Activated CD4-positive, CD25-positive, alpha-beta regulatory T cell treated with anti-CD3 and anti-CD28 coated beads, Interleukin-2, amount 50 U/mL, for 24 hours (primary cell): ENCODE results near the gene TMEM60.

Experiments
- ATAC-seq, 2 donors: fragments of 150-1000 bp; cut with Tn5 transposase; one replicate each; pipeline ENCODE4 v1.10.0; 2021; ENCODE audit warnings: mild to moderate bottlenecking in 1 of 2, moderate library complexity in 1 of 2

The TMEM60 gene

DNA sequence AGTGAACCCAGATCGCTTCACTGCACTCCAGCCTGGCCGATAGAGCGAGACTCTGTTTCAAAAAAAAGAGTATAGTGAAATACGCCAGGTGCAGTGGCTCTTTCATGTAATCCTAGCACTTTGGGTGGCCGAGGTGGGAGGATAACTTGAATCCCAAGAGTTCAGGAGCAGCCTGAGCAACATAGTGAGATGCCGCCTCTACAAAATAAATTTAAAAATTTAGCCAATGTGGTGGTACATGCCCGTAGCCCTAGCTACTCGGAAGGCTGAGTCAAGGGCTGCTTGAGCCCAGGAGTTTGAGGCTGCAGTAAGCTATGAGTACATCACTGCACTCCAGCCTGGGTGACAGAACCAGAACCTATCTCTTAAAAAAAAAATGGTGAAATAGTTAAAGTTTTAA is 27.9 kb downstream of the TMEM60 start:
- no peak for ATAC-seq

DNA sequence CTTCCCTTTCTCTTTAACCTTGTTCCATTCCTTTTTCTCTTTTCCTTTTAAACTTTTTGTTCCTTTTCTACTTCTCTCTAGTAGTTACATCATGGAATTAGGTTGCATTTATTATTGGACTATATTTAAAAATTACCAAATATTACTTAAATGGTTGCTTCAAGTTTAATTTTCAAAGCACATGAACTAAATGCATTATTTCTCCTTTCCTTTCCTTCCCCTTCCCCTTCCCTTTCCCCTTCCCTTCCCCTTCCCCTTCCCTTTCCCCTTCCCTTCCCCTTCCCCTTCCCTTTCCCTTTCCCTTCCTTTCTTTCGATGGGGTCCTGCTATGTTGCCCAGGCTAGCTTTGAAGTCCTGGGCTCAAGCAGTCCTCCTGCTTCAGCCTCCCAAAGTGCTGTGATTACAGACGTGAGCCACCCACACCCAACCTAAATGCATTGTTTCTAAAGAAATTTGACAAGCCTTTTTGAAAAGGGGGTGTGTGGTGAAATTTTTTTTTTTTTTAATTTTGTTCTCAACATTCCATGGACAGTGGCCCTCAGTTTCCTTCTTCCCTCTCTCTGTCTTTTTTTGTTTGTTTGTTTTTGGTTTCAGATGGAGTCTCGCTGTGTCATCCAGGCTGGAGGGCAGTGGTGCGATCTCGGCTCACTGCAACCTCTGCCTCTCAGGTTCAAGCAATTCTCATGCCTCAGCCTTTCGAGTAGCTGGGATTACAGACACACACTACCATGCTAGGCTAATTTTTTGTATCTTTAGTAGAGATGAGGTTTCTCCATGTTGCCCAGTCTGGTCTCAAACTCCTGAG is 31.2 kb downstream of the TMEM60 start:
- ATAC-seq: no peak

DNA sequence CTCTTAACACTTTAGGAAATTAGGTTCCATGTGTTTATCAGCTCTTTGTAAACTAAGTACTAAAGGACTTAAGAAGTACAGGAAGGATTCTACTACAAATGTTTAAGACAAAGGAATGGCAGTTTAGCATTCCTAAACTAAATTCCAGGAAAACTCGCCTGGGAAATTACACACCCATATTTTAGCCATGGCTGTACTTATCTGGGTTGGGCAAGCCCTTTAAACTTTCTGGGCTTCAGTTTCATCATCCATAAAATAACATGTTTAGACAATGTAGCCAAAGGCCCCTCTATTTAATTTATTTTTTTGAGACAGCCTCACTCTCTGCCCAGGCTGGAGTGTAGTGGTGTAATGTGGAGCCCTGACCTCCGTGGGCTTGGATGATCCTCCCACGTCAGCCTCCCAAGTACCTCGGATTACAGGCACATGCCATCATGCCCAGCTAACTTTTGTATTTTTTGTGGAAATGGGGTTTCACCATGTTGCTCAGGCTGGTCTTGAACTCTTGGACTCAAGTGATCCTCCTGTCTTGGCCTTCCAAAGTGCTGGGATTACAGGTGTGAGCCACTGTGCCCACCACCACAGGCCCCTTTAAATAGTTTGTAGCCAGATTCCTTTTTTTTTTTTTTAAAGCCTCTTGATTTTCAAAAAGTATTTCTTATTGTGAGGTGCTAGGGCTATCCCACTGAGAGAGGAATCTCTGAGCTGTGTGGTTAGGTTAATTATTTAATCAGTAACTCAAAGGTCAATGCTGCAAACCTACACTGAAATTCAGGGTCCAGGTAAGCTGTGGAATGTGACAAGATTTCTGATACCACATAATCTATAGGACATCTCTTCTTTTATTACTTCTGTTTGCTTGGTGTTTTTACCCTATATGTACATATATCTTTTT is 32.1 kb downstream of the TMEM60 start:
- no peak for ATAC-seq

DNA sequence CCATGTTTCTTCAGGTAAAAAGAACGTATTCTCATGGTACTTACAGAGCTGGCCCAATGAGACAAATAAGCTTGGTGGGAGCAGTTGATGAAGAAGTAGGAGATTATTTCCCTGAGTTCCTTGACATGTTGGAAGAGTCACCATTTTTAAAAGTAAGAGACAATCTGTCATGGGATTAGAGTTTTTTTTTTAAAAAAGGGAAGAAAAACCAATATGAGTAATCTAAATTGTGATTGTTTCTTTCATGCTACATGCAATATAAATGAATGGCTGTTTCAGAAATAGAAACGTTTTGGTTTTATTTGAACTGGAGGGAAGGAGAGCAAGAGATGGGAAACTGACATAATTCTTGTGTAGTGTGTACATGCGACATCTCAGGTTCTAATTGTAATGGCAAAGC is 32.8 kb downstream of the TMEM60 start:
- no peak for ATAC-seq

DNA sequence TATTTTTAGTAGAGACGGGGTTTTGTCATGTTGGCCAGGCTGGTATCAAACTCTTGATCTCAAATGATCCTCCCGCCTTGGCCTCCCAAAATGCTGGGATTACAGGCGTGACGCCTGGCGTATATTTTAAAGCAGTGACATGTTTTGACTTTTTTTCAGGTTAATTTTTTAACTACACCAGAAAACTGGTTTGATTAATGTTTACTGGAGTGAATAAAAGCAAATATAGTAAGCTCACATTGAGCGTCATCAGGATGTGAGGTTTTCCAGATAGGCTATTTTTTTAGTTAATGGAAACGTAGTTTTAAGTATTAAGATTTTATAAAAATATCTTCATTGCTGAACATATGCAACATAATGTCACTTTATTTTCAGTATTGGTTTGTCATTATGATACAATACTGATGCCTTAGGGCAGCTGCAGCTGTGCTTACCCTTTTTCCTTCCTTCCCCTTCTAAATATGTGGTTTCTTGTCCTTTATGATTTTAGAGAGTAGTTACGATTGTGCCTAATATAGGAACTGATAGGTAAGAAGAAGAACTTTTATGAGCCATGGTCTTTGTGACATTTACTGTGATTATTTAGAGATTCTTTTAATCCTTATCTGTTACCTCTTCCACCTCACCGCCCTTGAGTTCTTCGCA is 37.3 kb downstream of the TMEM60 start:
- ATAC-seq: no peak

DNA sequence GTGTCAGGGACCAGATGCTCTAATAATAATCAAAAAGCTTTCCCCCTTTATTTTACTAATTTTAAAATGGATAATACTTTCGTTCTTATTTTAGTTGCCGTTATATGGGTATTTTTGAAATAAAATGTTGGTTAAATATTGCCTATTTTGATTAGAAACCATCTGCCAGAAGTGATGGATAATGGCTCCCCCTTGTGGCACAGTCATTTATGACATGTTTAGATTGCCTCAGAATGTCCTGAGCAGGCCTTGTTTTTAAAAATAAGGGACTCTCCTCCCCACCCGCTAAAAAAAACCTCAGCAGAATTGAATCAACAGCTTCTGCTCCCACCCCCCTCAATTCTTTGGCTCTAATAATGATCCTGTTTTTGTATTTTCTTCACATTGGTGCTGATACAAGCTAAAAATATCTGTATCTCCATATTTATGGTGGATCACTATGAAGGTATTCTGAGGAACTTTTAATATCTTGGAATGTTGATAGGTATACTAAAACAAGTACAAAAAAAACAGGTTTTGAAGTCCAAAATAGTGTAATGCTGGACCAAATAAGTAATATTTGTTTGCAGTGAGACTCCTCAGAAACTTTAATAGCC is 38.8 kb downstream of the TMEM60 start:
- peak; percentile 49 to 60 for ATAC-seq

DNA sequence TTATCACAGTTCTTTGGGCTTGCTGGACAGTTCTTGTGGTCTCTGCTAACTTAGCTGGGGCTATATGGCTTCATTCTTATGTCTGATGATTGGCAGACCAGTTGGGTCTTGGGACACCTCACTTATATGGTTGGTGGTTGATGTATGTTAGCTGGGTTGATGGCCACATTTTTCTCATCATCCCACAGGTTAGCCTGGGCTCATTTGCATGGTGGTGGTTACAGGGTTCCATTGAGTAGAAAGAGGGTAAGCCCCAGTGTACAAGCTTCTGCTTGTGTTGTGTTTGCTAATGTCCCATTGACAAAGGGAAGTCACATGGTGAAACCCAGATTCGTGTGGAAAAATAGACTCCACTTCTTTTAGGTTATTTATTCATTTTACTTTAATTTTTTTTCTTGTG is 40.6 kb downstream of the TMEM60 start:
- ATAC-seq: peak; percentile 42 to 73

DNA sequence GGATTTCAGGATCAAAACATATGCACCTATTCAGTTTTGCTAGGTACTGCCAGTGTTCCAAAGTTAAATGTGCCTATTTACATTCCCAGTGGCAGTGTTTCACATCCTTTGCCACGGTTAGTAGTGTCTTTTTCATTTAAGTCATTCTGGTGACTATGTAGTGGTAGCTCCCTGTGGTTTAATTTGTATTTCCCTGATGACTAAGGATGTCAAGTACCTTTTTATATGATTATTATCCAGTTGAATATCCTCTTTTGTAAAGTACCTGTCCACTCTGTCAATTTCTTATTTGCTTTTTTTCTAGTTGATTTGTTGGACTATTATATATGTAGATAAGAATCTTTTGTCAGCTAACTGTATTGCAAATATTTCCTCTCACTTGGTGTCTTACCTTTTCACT is 45.1 kb downstream of the TMEM60 start:
- no peak for ATAC-seq

DNA sequence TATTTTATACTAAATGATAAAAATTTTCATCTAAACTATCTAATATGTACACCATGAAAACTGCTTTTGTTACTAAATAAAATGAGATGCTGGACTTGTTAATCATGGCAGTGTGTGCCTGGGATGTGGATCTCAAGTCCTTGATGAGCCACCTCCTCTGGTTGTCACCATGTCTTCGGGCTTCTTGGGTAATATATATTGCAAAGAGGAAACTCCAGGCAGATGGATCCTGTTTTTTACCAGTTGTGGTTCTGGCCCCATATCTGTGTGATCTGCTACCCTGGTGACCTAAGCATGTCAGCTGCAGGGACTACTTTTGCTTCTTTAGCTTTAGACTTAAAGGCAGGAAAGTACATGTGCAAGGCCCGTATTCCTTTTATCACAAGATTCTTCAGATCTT is 46.2 kb downstream of the TMEM60 start:
- ATAC-seq: no peak

DNA sequence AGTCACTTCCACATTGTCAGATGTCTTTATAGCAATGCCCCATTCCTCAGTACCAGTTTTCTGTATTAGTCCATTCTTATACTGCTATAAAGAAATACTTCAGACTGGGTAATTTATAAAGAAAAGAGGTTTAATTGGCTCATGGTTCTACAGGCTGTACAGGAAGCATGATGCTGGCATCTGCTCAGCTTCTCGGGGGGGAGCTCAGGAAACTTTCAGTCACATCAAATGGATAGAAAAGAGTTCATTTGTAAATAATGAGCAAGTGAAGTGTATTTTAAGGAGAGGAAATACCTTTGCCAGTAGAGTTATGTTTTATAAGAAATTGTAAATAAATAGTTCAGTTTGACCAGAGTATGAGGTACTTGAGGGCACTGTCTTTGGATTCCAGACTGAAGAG is 50.5 kb downstream of the TMEM60 start:
- no peak for ATAC-seq

DNA sequence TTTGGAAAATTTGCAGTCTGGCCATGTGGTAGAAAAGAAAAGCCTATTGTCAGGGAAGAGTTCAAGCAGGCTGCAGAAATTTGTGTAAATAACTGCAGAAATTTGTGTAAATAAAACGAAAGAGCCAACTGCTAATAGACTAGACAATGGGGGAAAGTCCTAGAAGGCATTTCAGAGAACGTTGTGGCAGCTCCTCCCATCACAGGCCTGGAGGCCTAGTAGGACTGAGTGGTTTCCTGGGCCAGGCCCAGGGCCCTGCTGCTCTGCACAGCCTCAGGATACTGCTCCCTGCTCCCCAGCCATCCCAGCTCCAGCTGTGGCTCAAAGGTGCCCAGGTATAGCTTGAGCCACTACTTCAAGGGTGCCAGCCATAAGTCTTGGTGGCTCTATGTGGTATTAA is 51.1 kb downstream of the TMEM60 start:
- no peak for ATAC-seq

DNA sequence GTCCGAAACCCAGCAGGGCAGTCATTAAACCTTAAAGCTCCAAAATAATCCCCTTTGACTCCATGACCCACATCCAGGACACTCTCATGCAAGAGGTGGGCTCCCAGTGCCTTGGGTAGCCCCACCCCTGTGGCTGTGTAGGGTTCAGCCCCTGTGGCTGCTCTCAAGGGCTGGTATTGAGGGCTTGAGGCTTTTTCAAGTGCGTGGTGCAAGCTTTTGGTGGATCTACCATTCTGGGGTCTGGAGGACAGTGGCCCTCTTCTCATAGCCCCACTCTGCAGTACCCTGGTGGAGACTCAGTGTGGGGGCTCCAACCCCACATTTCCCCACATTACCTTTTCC is 51.4 kb downstream of the TMEM60 start:
- no peak for ATAC-seq

DNA sequence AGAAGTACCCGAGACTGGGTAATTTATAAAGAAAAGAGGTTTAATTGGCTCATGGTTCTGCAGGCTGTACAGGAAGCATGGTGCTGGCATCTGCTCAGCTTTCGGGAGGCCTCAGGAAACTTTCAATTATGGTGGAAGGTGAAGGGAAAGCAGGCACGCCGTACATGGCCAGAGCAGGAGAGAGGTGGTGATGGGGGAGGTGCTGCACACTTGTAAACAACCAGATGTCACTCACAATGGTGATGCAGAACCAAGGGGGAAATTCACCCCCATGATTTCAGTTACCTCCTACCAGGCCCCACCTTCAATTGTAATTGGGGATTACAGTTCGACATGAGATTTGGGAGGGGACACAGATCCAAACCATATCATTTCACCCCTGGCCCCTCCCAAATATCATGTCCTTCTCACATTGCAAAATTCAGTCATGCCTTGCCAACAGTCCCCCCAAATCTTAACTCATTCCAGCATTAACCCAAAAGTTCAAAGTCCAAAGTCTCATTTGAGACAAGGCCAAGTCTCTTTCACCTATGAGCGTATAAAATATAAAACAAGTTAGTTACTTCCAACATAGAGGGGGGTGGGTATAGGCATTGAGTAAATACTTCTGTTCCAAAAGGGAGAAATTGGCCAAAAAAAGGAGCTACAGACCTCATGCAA is 51.9 kb downstream of the TMEM60 start:
- ATAC-seq: no peak

DNA sequence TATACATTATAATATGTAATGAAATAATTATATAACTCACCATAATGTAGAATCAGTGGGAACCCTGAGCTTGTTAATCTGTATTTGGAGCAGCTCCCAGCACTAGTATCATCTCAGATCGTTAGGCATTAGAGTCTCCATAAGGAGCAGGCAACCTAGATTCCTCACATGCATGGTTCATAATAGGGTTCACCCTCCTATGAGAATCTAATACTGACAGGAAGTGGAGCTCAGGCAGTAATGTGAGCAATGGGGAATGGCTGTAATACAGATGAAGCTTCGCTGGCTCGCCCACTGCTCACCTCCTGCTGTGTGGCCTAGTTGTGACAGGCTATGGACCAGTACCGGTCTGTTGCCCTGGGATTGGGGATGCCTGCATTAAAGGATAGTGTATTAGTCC is 52.5 kb downstream of the TMEM60 start:
- no peak for ATAC-seq
